ENCODE results near the gene PPT2.
A peak's percentile ranks its signal among the peaks of the same experiment; 100 is the strongest.

- TF ChIP-seq CTCF (IDR thresholded peaks at IDR 0.05) (no peak), POLR2AphosphoS5 (IDR thresholded peaks at IDR 0.05) (peak in 1 of 2 donors; percentile 65), POLR2A (IDR thresholded peaks at IDR 0.05) (no peak), EP300 (IDR thresholded peaks at IDR 0.05) (no peak)
Observed at GRCh38 chr6:32110632-32111031, 43.3 kb upstream of the PPT2 start.
